ENCODE results near the gene PSRC1.
A peak's percentile ranks its signal among the peaks of the same experiment; 100 is the strongest.

Gene PSRC1

GRCh38 chr1:109248797-109249629, 33.9 kb downstream of the PSRC1 start, which contains the start of gene CELSR2:
Gene CELSR2, plus strand, starts transcription at chr1:109249539. Its CDS starts 541 bp downstream, at chr1:109250080.
- peaks cover 10% of the 10 kb centered on the region for H3K4me1 ChIP-seq (ENCODE audit: insufficient read depth, low read length)
- no peaks in the 10 kb centered on the region for H3K9me3 ChIP-seq (ENCODE audit: insufficient read depth, low read depth, low read length)
- peaks cover 13% of the 10 kb centered on the region; the same call in 1 of the 2 replicates for H3K36me3 ChIP-seq (ENCODE audit: insufficient read depth, low read length)
- WGBS: 6% methylated on average over 49 of the region's 49 CpGs
- H3K9ac ChIP-seq (ENCODE audit: low read depth, low read length): peak within 1 kb of the TSS; percentile 48
- peaks cover 17% of the 10 kb centered on the region for H3K27me3 ChIP-seq (ENCODE audit: insufficient read depth, low read length)
- peak within 1 kb of the TSS; percentile 60 for H3K4me3 ChIP-seq (ENCODE audit: low read length)
- no peak within 1 kb of the TSS for H3K27ac ChIP-seq (ENCODE audit: low read depth, low read length)

- H3K9ac ChIP-seq (ENCODE audit: low read depth, low read length): no peak overlapping the region; the same call in 1 of the 2 replicates
- 79% methylated on average over 7 of the region's 7 CpGs for WGBS
- no peak overlapping the region for H3K4me3 ChIP-seq (ENCODE audit: low read length)
- peaks cover 17% of the 10 kb centered on the region for H3K27me3 ChIP-seq (ENCODE audit: insufficient read depth, low read length)
- no peak overlapping the region for H3K27ac ChIP-seq (ENCODE audit: low read depth, low read length)
- H3K4me1 ChIP-seq (ENCODE audit: insufficient read depth, low read length): peaks cover 4% of the 10 kb centered on the region; the same call in 1 of the 2 replicates
- no peaks in the 10 kb centered on the region for H3K9me3 ChIP-seq (ENCODE audit: insufficient read depth, low read depth, low read length)
- H3K36me3 ChIP-seq (ENCODE audit: insufficient read depth, low read length): peaks cover 13% of the 10 kb centered on the region; the same call in 1 of the 2 replicates
These were observed 34.5 kb downstream of the PSRC1 start for GRCh38 chr1:109248444-109248796.

- Histone ChIP-seq H3K9ac (ENCODE audit: low read depth, low read length) (no peak overlapping the region), H3K27ac (ENCODE audit: low read depth, low read length) (no peak overlapping the region), H3K27me3 (ENCODE audit: insufficient read depth, low read length) (peaks cover 17% of the 10 kb centered on the region), H3K4me1 (ENCODE audit: insufficient read depth, low read length) (peaks cover 4% of the 10 kb centered on the region; the same call in 1 of the 2 replicates), H3K4me3 (ENCODE audit: low read length) (no peak overlapping the region), H3K9me3 (ENCODE audit: insufficient read depth, low read depth, low read length) (no peaks in the 10 kb centered on the region), H3K36me3 (ENCODE audit: insufficient read depth, low read length) (peaks cover 13% of the 10 kb centered on the region; the same call in 1 of the 2 replicates)
- 90% methylated on average over 8 of the region's 8 CpGs for WGBS
These were observed 35.3 kb downstream of the PSRC1 start for GRCh38 chr1:109247401-109248365.

- Histone ChIP-seq H3K4me3 (ENCODE audit: low read length) (no peak overlapping the region), H3K36me3 (ENCODE audit: insufficient read depth, low read length) (no peaks in the 10 kb centered on the region), H3K9ac (ENCODE audit: low read depth, low read length) (no peak overlapping the region), H3K9me3 (ENCODE audit: insufficient read depth, low read depth, low read length) (no peaks in the 10 kb centered on the region), H3K27ac (ENCODE audit: low read depth, low read length) (no peak overlapping the region), H3K27me3 (ENCODE audit: insufficient read depth, low read length) (peaks cover 17% of the 10 kb centered on the region), H3K4me1 (ENCODE audit: insufficient read depth, low read length) (peaks cover 9% of the 10 kb centered on the region; the same call in 1 of the 2 replicates)
- 91% methylated on average over 7 of the region's 7 CpGs for WGBS
These were observed 36.8 kb downstream of the PSRC1 start for GRCh38 chr1:109246141-109246551.

- no peaks in the 10 kb centered on the region for H3K9me3 ChIP-seq (ENCODE audit: insufficient read depth, low read depth, low read length)
- 90% methylated on average over 8 of the region's 8 CpGs for WGBS
These were observed 38.9 kb downstream of the PSRC1 start for GRCh38 chr1:109243860-109244552.

GRCh38 chr1:109243221-109243620, 39.7 kb downstream of the PSRC1 start:
- WGBS: 78% methylated on average over 5 of the region's 5 CpGs
- Histone ChIP-seq H3K9me3 (ENCODE audit: insufficient read depth, low read depth, low read length) (no peaks in the 10 kb centered on the region), H3K9ac (ENCODE audit: low read depth, low read length) (no peak overlapping the region)

More at GRCh38 chr1:109243860-109244552, 38.9 kb downstream of the PSRC1 start:
- H3K4me1 ChIP-seq (ENCODE audit: insufficient read depth, low read length): peaks cover 22% of the 10 kb centered on the region
- 0 out of 2 replicates have a peak, but pooled peaks cover under 1% of the 10 kb centered on the region for H3K36me3 ChIP-seq (ENCODE audit: insufficient read depth, low read length)
- no peak overlapping the region for H3K9ac ChIP-seq (ENCODE audit: low read depth, low read length)
- H3K27me3 ChIP-seq (ENCODE audit: insufficient read depth, low read length): peaks cover 6% of the 10 kb centered on the region; the same call in 1 of the 2 replicates
- H3K27ac ChIP-seq (ENCODE audit: low read depth, low read length): no peak overlapping the region
- H3K4me3 ChIP-seq (ENCODE audit: low read length): no peak overlapping the region

GRCh38 chr1:109242387-109242786, 40.6 kb downstream of the PSRC1 start:
- Histone ChIP-seq H3K9ac (ENCODE audit: low read depth, low read length) (no peak overlapping the region), H3K27ac (ENCODE audit: low read depth, low read length) (no peak overlapping the region), H3K9me3 (ENCODE audit: insufficient read depth, low read depth, low read length) (no peaks in the 10 kb centered on the region), H3K4me1 (ENCODE audit: insufficient read depth, low read length) (peaks cover 23% of the 10 kb centered on the region), H3K36me3 (ENCODE audit: insufficient read depth, low read length) (peaks cover 16% of the 10 kb centered on the region), H3K4me3 (ENCODE audit: low read length) (no peak overlapping the region), H3K27me3 (ENCODE audit: insufficient read depth, low read length) (no peaks in the 10 kb centered on the region)
- 89% methylated on average over 7 of the region's 7 CpGs for WGBS

More at GRCh38 chr1:109243221-109243620, 39.7 kb downstream of the PSRC1 start:
- H3K4me3 ChIP-seq (ENCODE audit: low read length): no peak overlapping the region
- H3K36me3 ChIP-seq (ENCODE audit: insufficient read depth, low read length): peaks cover 8% of the 10 kb centered on the region
- H3K27me3 ChIP-seq (ENCODE audit: insufficient read depth, low read length): peaks cover 3% of the 10 kb centered on the region; the same call in 1 of the 2 replicates
- H3K4me1 ChIP-seq (ENCODE audit: insufficient read depth, low read length): peaks cover 23% of the 10 kb centered on the region
- H3K27ac ChIP-seq (ENCODE audit: low read depth, low read length): no peak overlapping the region

GRCh38 chr1:109241841-109242345, 41.1 kb downstream of the PSRC1 start:
- Histone ChIP-seq H3K4me3 (ENCODE audit: low read length) (no peak overlapping the region), H3K27ac (ENCODE audit: low read depth, low read length) (no peak overlapping the region), H3K9ac (ENCODE audit: low read depth, low read length) (no peak overlapping the region), H3K27me3 (ENCODE audit: insufficient read depth, low read length) (no peaks in the 10 kb centered on the region), H3K9me3 (ENCODE audit: insufficient read depth, low read depth, low read length) (no peaks in the 10 kb centered on the region), H3K4me1 (ENCODE audit: insufficient read depth, low read length) (peaks cover 27% of the 10 kb centered on the region), H3K36me3 (ENCODE audit: insufficient read depth, low read length) (peaks cover 21% of the 10 kb centered on the region)
- WGBS: 69% methylated on average over 8 of the region's 8 CpGs

GRCh38 chr1:109241344-109241743, 41.6 kb downstream of the PSRC1 start:
- no peak overlapping the region for H3K4me3 ChIP-seq (ENCODE audit: low read length)
- 54% methylated on average over 6 of the region's 6 CpGs for WGBS
- H3K4me1 ChIP-seq (ENCODE audit: insufficient read depth, low read length): peaks cover 28% of the 10 kb centered on the region
- H3K9me3 ChIP-seq (ENCODE audit: insufficient read depth, low read depth, low read length): no peaks in the 10 kb centered on the region
- H3K27ac ChIP-seq (ENCODE audit: low read depth, low read length): no peak overlapping the region
- H3K27me3 ChIP-seq (ENCODE audit: insufficient read depth, low read length): no peaks in the 10 kb centered on the region
- H3K9ac ChIP-seq (ENCODE audit: low read depth, low read length): no peak overlapping the region
- peaks cover 27% of the 10 kb centered on the region for H3K36me3 ChIP-seq (ENCODE audit: insufficient read depth, low read length)
